Kidney epithelial cell (primary cell): ENCODE measurements around the gene SHC2. TPM values are rescaled to one million over a fixed set of nuclear protein-coding genes. Genes with fewer than 3 reads are reported as not detected.

Source experiments
- DNase-seq: peaks from one replicate; pipeline ENCODE4 v3.0.0-alpha.2; 2010; ENCODE audit warnings: low read depth
- H3K27me3 ChIP-seq: 2 replicates; pipeline ENCODE4 v1.6.0; 2011; ENCODE audit warnings: low read length; ENCODE audit not compliant: control insufficient read depth, insufficient read depth
- H3K36me3 ChIP-seq: 2 replicates; pipeline ENCODE4 v1.5.1; 2011; ENCODE audit warnings: low read length; ENCODE audit not compliant: control insufficient read depth, insufficient read depth
- H3K4me3 ChIP-seq: 2 replicates; pipeline ENCODE4 v1.5.1; 2011; ENCODE audit warnings: low read depth, mild to moderate bottlenecking, control low read depth, low read length
- CTCF ChIP-seq: IDR thresholded peaks from 2 replicates; pipeline ENCODE4 v1.5.1; 2011; ENCODE audit warnings: mild to moderate bottlenecking, moderate library complexity, low read length, control low read depth, inconsistent platforms; ENCODE audit not compliant: insufficient read depth, poor library complexity, severe bottlenecking
- total RNA-seq: library from RNA; depleted of rRNA; stranded (reverse); fragments of >200 nt; gene quantifications from 2 replicates; pipeline ENCODE4 v1.2.3, GENCODE V29; 2015

SHC2 gene
- total RNA-seq, 1 donor from 2014 or later: 15.2 TPM

- TF ChIP-seq CTCF: no peak
- no peak overlapping the region for H3K4me3 ChIP-seq
- H3K36me3 ChIP-seq: no peaks in the 10 kb centered on the region
- peaks cover 24% of the 10 kb centered on the region for H3K27me3 ChIP-seq
- no peak for DNase-seq
These were observed 2.5 kb downstream of the SHC2 start for GRCh38 chr19:458091-459042.

- H3K4me3 ChIP-seq: no peak overlapping the region
These were observed 3.2 kb downstream of the SHC2 start for GRCh38 chr19:457636-458035.

GRCh38 chr19:456547-457110 is 4.2 kb downstream of the SHC2 start:
- Histone ChIP-seq H3K27me3 (peaks cover 15% of the 10 kb centered on the region), H3K36me3 (no peaks in the 10 kb centered on the region), H3K4me3 (no peak overlapping the region)
- DNase-seq: no peak
- TF ChIP-seq CTCF: no peak

More at GRCh38 chr19:457636-458035, 3.2 kb downstream of the SHC2 start:
- Histone ChIP-seq H3K36me3 (no peaks in the 10 kb centered on the region), H3K27me3 (peaks cover 24% of the 10 kb centered on the region)
- DNase-seq: no peak
- TF ChIP-seq CTCF: no peak

DNA sequence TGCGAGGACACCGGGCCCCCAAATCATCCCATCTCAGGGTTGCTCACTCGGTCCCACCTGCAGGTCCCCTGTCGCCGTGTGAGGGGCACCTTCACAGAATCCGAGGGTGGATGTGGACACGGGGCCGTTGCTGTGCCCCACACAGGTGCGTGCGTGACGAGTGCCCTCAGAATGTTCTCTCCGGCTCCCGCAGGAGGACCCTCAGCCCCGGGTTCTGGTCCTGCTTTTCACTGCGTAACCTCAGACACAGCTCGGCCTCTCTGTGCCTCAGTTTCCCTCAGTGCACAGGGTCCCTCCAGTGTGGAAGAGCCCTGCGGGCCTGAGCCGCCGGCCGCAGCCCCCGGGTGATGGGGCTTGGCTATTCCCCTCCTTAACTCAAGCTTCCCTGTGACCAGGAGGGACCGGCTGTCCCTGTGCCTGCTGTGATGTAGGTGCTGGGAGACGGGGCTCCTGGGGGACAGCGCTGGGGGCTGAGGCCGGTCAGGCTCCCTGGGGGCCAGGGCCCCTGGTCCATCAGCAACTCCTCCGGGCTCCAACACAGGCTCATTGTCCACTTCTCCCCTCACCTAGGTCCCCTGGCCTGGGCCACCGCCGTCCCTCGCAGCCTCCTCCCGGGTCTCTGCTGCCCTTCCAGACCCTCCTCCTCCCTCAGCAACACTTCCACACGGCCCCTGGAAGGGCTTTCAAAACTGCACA is 4.8 kb downstream of the SHC2 start:
- Histone ChIP-seq H3K4me3 (no peak overlapping the region), H3K36me3 (no peaks in the 10 kb centered on the region), H3K27me3 (peaks cover 8% of the 10 kb centered on the region)
- TF ChIP-seq CTCF: no peak
- DNase-seq: no peak

DNA sequence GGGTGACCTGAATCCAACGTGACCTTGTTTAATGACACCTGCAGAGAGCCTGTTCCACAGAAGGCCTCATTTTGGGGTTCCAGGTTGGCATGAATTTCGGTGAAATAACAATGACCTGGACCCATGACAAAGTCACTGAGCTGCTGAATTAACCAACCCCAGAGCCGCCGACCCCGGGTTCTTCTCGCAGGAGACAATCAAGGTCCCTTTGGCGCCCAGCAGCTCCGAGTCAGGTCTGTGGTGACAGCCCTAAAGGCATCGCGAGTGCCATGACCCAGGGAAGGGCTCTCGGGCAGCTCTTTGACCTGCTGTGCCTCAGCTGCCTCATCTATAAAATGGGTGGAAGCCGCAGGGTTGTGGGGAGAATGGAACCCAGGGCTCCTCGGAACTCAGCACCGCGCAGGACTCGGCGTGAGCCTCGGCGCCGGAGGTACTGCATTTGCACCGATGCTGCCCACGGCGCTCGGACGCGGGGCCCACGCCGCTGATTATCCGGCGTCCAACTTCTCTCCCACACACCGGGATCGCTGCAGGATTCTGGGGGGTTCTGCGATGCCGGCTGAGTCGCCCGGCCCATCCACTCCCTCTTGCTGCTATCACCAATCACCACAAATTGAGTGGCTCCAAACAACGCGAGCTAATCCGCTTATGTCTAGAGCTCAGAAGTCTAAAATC is 5.7 kb downstream of the SHC2 start:
- TF ChIP-seq CTCF: no peak
- DNase-seq: no peak
- Histone ChIP-seq H3K27me3 (peaks cover 8% of the 10 kb centered on the region), H3K4me3 (no peak overlapping the region), H3K36me3 (no peaks in the 10 kb centered on the region)
